H1 (cell line): ENCODE data around the gene PKD2L2. TPM values are rescaled to one million over a fixed set of nuclear protein-coding genes. Genes with fewer than 3 reads are reported as not detected.

Experiments used
- MAFK ChIP-seq: IDR thresholded peaks from 2 replicates; pipeline ENCODE4 v1.6.1; 2012; ENCODE audit warnings: low read depth, mild to moderate bottlenecking, improper control_type of control experiment, low read length
- polyA plus RNA-seq, 7 experiments: library from polyadenylated mRNA; depleted of rRNA in 3 of 7; stranded (reverse) in 5 of 7; unstranded in 2 of 7; fragments of >200 nt in 5 of 7; fragments of 200-250 nt in 2 of 7; gene quantifications; 1 replicate in 5 of 7; 2 replicates in 1 of 7; 4 replicates in 1 of 7; pipeline versions ENCODE4 v1.2.1 to v1.2.3, GENCODE V29; 2011 to 2013; ENCODE audit warnings: missing spikeins in 2 of 7, mixed read lengths in 2 of 7
- total RNA-seq: library from RNA; stranded (reverse); fragmentation: NEBNext Ultra II Directional; extraction: Animal tissue kit (Norgen Biotek cat#: 25700); gene quantifications from 2 replicates; pipeline ENCODE4 v1.2.1, GENCODE V29; 2021
- TF ChIP-seq, protein P1 (sequence below): fragments of 300-600 bp; sonication (generic); IDR thresholded peaks from 2 replicates; pipeline ENCODE4 v1.7.1; 2012; ENCODE audit warnings: low read length, moderate library complexity, mild to moderate bottlenecking, inconsistent platforms; ENCODE audit not compliant: insufficient replicate concordance

Gene PKD2L2
- total and polyA plus RNA-seq, 2 of the 8 experiments (the other 6 are each of a cell fraction or from before 2014, with no cell fraction given): not detected

DNA sequence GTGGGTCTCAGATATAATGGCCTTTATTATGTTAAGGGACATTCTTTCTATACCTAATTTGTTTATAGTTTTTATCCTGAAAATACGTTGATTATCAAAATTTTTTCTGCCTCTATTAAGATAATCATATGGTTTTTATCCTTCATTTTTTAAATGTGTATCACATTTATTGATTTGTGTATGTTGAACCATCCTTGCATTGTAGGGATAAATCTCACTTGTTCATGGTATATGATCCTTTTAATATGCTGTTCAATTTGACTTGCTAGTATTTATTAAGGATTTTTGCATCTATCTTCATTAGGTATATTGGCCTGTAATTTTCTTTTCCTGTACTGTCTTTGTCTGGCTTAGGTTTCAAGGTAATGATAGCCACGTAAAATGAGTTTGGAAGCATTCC lies 25.5 kb downstream of the PKD2L2 start (continued):
- TF ChIP-seq, protein P1, sequence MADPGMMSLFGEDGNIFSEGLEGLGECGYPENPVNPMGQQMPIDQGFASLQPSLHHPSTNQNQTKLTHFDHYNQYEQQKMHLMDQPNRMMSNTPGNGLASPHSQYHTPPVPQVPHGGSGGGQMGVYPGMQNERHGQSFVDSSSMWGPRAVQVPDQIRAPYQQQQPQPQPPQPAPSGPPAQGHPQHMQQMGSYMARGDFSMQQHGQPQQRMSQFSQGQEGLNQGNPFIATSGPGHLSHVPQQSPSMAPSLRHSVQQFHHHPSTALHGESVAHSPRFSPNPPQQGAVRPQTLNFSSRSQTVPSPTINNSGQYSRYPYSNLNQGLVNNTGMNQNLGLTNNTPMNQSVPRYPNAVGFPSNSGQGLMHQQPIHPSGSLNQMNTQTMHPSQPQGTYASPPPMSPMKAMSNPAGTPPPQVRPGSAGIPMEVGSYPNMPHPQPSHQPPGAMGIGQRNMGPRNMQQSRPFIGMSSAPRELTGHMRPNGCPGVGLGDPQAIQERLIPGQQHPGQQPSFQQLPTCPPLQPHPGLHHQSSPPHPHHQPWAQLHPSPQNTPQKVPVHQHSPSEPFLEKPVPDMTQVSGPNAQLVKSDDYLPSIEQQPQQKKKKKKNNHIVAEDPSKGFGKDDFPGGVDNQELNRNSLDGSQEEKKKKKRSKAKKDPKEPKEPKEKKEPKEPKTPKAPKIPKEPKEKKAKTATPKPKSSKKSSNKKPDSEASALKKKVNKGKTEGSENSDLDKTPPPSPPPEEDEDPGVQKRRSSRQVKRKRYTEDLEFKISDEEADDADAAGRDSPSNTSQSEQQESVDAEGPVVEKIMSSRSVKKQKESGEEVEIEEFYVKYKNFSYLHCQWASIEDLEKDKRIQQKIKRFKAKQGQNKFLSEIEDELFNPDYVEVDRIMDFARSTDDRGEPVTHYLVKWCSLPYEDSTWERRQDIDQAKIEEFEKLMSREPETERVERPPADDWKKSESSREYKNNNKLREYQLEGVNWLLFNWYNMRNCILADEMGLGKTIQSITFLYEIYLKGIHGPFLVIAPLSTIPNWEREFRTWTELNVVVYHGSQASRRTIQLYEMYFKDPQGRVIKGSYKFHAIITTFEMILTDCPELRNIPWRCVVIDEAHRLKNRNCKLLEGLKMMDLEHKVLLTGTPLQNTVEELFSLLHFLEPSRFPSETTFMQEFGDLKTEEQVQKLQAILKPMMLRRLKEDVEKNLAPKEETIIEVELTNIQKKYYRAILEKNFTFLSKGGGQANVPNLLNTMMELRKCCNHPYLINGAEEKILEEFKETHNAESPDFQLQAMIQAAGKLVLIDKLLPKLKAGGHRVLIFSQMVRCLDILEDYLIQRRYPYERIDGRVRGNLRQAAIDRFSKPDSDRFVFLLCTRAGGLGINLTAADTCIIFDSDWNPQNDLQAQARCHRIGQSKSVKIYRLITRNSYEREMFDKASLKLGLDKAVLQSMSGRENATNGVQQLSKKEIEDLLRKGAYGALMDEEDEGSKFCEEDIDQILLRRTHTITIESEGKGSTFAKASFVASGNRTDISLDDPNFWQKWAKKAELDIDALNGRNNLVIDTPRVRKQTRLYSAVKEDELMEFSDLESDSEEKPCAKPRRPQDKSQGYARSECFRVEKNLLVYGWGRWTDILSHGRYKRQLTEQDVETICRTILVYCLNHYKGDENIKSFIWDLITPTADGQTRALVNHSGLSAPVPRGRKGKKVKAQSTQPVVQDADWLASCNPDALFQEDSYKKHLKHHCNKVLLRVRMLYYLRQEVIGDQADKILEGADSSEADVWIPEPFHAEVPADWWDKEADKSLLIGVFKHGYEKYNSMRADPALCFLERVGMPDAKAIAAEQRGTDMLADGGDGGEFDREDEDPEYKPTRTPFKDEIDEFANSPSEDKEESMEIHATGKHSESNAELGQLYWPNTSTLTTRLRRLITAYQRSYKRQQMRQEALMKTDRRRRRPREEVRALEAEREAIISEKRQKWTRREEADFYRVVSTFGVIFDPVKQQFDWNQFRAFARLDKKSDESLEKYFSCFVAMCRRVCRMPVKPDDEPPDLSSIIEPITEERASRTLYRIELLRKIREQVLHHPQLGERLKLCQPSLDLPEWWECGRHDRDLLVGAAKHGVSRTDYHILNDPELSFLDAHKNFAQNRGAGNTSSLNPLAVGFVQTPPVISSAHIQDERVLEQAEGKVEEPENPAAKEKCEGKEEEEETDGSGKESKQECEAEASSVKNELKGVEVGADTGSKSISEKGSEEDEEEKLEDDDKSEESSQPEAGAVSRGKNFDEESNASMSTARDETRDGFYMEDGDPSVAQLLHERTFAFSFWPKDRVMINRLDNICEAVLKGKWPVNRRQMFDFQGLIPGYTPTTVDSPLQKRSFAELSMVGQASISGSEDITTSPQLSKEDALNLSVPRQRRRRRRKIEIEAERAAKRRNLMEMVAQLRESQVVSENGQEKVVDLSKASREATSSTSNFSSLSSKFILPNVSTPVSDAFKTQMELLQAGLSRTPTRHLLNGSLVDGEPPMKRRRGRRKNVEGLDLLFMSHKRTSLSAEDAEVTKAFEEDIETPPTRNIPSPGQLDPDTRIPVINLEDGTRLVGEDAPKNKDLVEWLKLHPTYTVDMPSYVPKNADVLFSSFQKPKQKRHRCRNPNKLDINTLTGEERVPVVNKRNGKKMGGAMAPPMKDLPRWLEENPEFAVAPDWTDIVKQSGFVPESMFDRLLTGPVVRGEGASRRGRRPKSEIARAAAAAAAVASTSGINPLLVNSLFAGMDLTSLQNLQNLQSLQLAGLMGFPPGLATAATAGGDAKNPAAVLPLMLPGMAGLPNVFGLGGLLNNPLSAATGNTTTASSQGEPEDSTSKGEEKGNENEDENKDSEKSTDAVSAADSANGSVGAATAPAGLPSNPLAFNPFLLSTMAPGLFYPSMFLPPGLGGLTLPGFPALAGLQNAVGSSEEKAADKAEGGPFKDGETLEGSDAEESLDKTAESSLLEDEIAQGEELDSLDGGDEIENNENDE: no peak
- TF ChIP-seq MAFK: no peak
